Measurements from ENCODE around the gene ALDH3B1. TPM values are rescaled to one million over a fixed set of nuclear protein-coding genes. Genes with fewer than 3 reads are reported as not detected.

Gene ALDH3B1
- total and polyA plus RNA-seq, 9 of the 15 experiments (the other 6 are each of a cell fraction or from before 2014, with no cell fraction given): 0.01 to 0.35 (median 0.07) TPM; not detected in 2

DNA sequence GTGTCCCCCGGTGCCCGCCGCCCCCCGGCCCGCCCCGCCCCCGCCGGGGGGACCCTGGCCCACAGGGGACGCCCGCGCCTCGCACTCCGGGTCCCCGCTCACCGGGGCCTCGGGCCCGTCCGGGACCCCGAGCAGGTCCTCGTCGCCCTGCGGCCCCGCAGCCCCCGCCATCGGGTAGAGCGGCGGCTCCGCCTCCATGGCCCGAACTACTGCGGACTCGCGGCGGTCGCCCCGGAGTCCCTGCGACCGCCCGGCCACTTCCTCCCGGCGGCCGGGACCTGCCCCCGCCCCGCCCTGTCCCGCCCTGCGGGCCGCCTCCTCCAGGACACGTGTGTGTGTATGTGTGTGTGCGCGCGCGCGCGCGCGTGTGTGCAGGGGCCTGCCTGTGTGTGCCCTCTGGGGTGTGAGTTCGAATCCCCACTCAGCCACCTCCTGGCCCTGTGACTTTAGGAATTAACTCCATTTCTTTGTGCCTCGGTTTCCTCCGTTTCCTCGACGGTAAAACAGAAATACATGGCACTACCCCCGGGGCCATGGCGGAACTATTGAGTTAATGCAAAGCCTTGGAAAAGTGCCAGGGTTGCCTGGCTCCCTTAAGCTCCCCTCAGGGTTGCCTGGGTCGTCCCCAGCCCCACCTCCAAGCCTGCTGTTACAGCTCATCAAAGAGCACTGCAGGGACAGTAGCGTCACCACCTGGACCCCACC is 6.1 kb upstream of the ALDH3B1 start, which contains the start of gene UNC93B1 (continued):
- TF ChIP-seq, protein P1, sequence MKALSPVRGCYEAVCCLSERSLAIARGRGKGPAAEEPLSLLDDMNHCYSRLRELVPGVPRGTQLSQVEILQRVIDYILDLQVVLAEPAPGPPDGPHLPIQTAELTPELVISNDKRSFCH (CRISPR knock-in tag; IDR thresholded peaks at IDR 0.05): no peak
- TF ChIP-seq, protein P1 (tag; IDR thresholded peaks at IDR 0.05): peak; percentile 54; the same call in 1 of the 2 replicates
- TF ChIP-seq PHF8 (IDR thresholded peaks at IDR 0.05; ENCODE audit: borderline replicate concordance, low read length) (peak; percentile 70; the same call in 1 of the 2 replicates), UBTF (IDR thresholded peaks at IDR 0.05; ENCODE audit: borderline replicate concordance in 1 of 2, low read depth in 2 of 2, low read length in 2 of 2) (0 out of 4 replicates have a peak, but pooled peaks of 1 of the 2 experiments have one; percentile 50), MTA3 (IDR thresholded peaks at IDR 0.05; ENCODE audit: borderline replicate concordance) (0 out of 2 replicates have a peak, but pooled peaks have one; percentile 42), GABPB1 (CRISPR knock-in tag; IDR thresholded peaks at IDR 0.05) (peak; percentile 41), RBM25 (IDR thresholded peaks at IDR 0.05; ENCODE audit: low read depth, low read length, severe bottlenecking) (peak; percentile 33), MEIS2 (IDR thresholded peaks at IDR 0.05; ENCODE audit: partially characterized antibody) (peak; percentile 4), MGA (IDR thresholded peaks at IDR 0.05) (peak; percentile 46; the same call in 1 of the 2 replicates), SOX6 (IDR thresholded peaks at IDR 0.05) (peak; percentile 34; the same call in 1 of the 2 replicates), TRIM24 (IDR thresholded peaks at IDR 0.05) (no peak), SRF (CRISPR knock-in tag; IDR thresholded peaks at IDR 0.05) (0 out of 4 replicates have a peak, but pooled peaks of 1 of the 2 experiments have one; percentile 27), SMAD3 (CRISPR knock-in tag; conservative IDR thresholded peaks at IDR 0.05) (no peak)

All from K562 (cell line).